CD4-positive, alpha-beta T cell (primary cell): ENCODE measurements around the gene TOB2. TPM values are rescaled to one million over a fixed set of nuclear protein-coding genes. Genes with fewer than 3 reads are reported as not detected.

ENCODE experiments used
- ATAC-seq: fragments of 200-7000 bp; cut with Tn5 transposase; one replicate; pipeline ENCODE4 v1.10.0; 2022; ENCODE audit warnings: mild to moderate bottlenecking; ENCODE audit not compliant: poor library complexity
- CTCF ChIA-PET: fragments of 350-600 bp; sonication (Branson Sonifier 250); formaldehyde crosslinking; loops from one replicate; lab custom pipeline; 2021; ENCODE audit warnings: antibody characterized with exemption, inconsistent platforms; lab: Charles Lee
- POLR2A ChIA-PET: fragments of 350-600 bp; sonication (Branson Sonifier 250); formaldehyde crosslinking; loops from one replicate; lab custom pipeline; 2021; ENCODE audit warnings: antibody characterized with exemption, inconsistent platforms; lab: Charles Lee
- DNase-seq, 14 experiments: peaks; one replicate each; pipeline ENCODE4 v3.0.0-alpha.2; 2013 to 2020; ENCODE audit warnings: mixed read lengths in 2 of 14
- H3K27ac ChIP-seq, 2 donors: one replicate each; pipeline versions ENCODE4 v1.5.1 to v1.7.0; 2013; ENCODE audit warnings: low read length in 2 of 2, low read depth in 1 of 2, mild to moderate bottlenecking in 1 of 2
- H3K27me3 ChIP-seq, 2 experiments: 1 replicate in 1 of 2; 2 replicates in 1 of 2; pipeline versions ENCODE4 v1.6.1 to v1.7.0; 2013; ENCODE audit warnings: low read length in 2 of 2, control low read depth in 1 of 2, mild to moderate bottlenecking in 1 of 2, moderate library complexity in 1 of 2; ENCODE audit not compliant: insufficient read depth in 2 of 2, control insufficient read depth in 1 of 2
- H3K36me3 ChIP-seq: one replicate; pipeline ENCODE4 v1.6.1; 2013; ENCODE audit warnings: low read length, control low read depth; ENCODE audit not compliant: insufficient read depth
- H3K4me1 ChIP-seq: one replicate; pipeline ENCODE4 v1.6.1; 2013; ENCODE audit warnings: low read length, control low read depth; ENCODE audit not compliant: insufficient read depth
- H3K4me3 ChIP-seq: one replicate; pipeline ENCODE4 v1.5.1; 2013; ENCODE audit warnings: mild to moderate bottlenecking, low read length, moderate library complexity
- H3K9me3 ChIP-seq, 2 experiments: 1 replicate in 1 of 2; 2 replicates in 1 of 2; pipeline versions ENCODE4 v1.6.1 to v1.7.0; 2013; ENCODE audit warnings: low read length in 2 of 2, mild to moderate bottlenecking in 2 of 2, control low read depth in 1 of 2, moderate library complexity in 1 of 2; ENCODE audit not compliant: control insufficient read depth in 1 of 2, insufficient read depth in 1 of 2
- H3K27ac Mint-ChIP-seq: one replicate; pipeline ENCODE4 v1.8.0; 2020; ENCODE audit warnings: mixed read lengths
- H3K27me3 Mint-ChIP-seq: one replicate; pipeline ENCODE4 v1.8.0; 2021; ENCODE audit warnings: mixed read lengths
- H3K36me3 Mint-ChIP-seq: one replicate; pipeline ENCODE4 v1.8.0; 2021; ENCODE audit warnings: low read depth, mixed read lengths
- H3K4me1 Mint-ChIP-seq: one replicate; pipeline ENCODE4 v1.8.0; 2021; ENCODE audit warnings: low read depth, mixed read lengths
- H3K4me3 Mint-ChIP-seq: one replicate; pipeline ENCODE4 v1.8.0; 2020; ENCODE audit warnings: mild to moderate bottlenecking, mixed read lengths
- H3K9me3 Mint-ChIP-seq: one replicate; pipeline ENCODE4 v1.8.0; 2020; ENCODE audit warnings: mixed read lengths
- CTCF ChIP-seq: fragments of 200-600 bp; IDR thresholded peaks from one replicate; pipeline ENCODE4 v1.8.0; 2022; ENCODE audit warnings: antibody characterized with exemption, mild to moderate bottlenecking
- intact Hi-C, 2 experiments: fragments of 100-400 bp; cut with DNase I in 1 of 2; cut with micrococcal nuclease in 1 of 2; formaldehyde crosslinking; loops; one replicate each; pipeline versions ENCODE4 v1.15.1 to v1.9.0; 2023 to 2025; cut with DNase I, micrococcal nuclease
- total RNA-seq, 174 experiments: library from RNA in 2 of 174; stranded (reverse) in 2 of 174; gene quantifications; one replicate each; pipeline ENCODE4 v1.2.3 and lab custom pipeline; 2021 to 2026

The TOB2 gene
- total RNA-seq, 2 experiments from 2014 or later: 21.0 to 26.7 TPM

DNA sequence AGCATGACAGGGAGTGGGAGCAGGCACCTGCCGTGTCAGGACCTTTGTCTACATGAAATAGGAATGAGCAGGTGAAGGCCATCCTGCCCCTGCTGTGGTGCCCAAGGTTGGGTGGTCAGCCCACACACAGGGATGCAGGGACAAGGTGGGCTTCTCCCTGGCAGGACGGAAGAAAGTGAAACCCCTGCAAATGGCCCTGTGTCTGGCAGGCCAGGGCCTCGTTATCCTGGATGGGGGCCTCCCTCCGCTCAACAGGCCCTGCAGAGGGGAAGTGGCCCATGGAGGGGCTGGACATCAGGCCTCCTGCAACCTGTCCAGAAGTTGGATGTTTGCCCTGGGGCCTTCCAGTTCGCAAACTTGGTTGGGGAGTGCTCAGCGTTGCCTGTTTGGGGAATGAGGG lies 14.9 kb downstream of the TOB2 start:
- H3K27me3 Mint-ChIP-seq: no peaks in the 10 kb centered on the region
- H3K36me3 Mint-ChIP-seq: peaks cover 45% of the 10 kb centered on the region
- Histone ChIP-seq H3K9me3 (no peaks in the 10 kb centered on the region), H3K27ac (no peak overlapping the region), H3K36me3 (peaks cover 51% of the 10 kb centered on the region), H3K27me3 (no peaks in the 10 kb centered on the region), H3K4me3 (no peak overlapping the region), H3K4me1 (peaks cover 14% of the 10 kb centered on the region)
- CTCF ChIA-PET: no interaction called here
- H3K27ac Mint-ChIP-seq: peak overlapping the region; percentile 42
- POLR2A ChIA-PET: no interaction called here
- DNase-seq (no peak), ATAC-seq (no peak)
- no peak for TF ChIP-seq CTCF
- H3K9me3 Mint-ChIP-seq: no peaks in the 10 kb centered on the region
- H3K4me1 Mint-ChIP-seq: peaks cover 5% of the 10 kb centered on the region
- no peak overlapping the region for H3K4me3 Mint-ChIP-seq
- intact Hi-C loops: no loop called here

DNA sequence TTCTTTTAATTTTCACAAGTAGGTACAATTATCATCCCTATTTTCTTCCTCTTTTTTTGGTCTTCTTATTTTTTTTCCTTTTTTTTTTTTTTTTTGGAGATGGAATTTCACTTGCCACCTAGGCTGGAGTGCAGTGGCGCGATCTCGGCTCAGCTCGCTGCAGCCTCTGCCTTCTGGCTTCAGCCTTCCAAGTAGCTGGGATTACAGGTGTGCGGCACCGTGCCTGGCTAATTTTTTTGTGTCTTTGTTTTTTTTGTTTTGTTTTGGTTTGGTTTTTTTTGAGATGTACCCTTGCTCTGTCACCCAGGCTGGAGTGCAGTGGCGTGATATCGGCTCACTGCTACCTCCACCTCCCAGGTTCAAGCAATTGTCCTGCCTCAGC lies 16.7 kb downstream of the TOB2 start:
- POLR2A ChIA-PET: no interaction called here
- H3K36me3 Mint-ChIP-seq: peaks cover 41% of the 10 kb centered on the region
- DNase-seq (no peak), ATAC-seq (no peak)
- peaks cover 13% of the 10 kb centered on the region for H3K4me1 ChIP-seq
- H3K27ac Mint-ChIP-seq: no peak overlapping the region
- H3K4me1 Mint-ChIP-seq: peaks cover 15% of the 10 kb centered on the region
- no peak for TF ChIP-seq CTCF
- H3K27me3 ChIP-seq: no peaks in the 10 kb centered on the region
- H3K9me3 Mint-ChIP-seq: no peaks in the 10 kb centered on the region
- intact Hi-C loops: no loop called here
- no peaks in the 10 kb centered on the region for H3K27me3 Mint-ChIP-seq
- H3K4me3 Mint-ChIP-seq: no peak overlapping the region
- H3K4me3 ChIP-seq: no peak overlapping the region
- CTCF ChIA-PET: interaction anchor here (0.6 kb wide), 1 partner anchor 216 kb away, joined by 3 read pairs; no protein-coding TSS in a partner anchor
- H3K9me3 ChIP-seq: no peaks in the 10 kb centered on the region
- no peak overlapping the region for H3K27ac ChIP-seq
- peaks cover 41% of the 10 kb centered on the region for H3K36me3 ChIP-seq

DNA sequence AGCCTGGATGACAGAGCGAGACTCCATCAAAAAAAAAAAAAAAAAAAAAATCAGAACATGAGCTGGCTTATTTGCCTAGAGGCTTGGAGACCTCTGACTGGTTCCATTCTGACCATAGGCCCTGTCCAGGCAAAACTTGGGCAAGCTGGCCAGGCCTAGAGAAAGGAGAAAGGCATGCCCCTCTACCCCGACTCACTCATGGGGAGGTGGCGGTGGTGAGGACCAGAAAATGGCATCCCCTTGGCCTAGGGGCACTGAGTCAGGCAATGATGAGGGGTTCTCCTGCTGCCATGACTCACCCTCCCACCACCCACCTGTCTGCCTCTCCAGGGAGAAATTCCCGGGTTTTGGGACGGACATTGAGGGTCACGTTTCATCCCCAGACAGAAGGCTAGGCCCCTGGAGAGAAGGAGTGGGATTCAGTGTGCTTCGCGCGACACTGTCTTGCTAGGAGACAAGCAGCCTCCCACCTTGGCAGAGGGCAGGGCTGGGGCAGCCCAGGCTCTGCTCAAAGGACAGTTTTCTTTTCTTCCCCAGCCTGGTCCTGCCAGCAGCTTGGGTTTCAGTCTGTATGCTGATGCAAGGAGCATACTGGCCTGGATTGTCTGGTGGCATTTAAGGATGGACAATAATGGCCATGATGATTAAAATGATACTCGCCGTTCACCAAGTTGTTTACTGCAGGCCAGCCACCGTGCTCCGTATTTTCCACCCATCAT lies 17.2 kb downstream of the TOB2 start:
- no peaks in the 10 kb centered on the region for H3K27me3 ChIP-seq
- ChIA-PET POLR2A (no interaction called here), CTCF (no interaction called here)
- intact Hi-C loops: no loop called here
- peaks cover 15% of the 10 kb centered on the region for H3K4me1 Mint-ChIP-seq
- H3K36me3 ChIP-seq: peaks cover 39% of the 10 kb centered on the region
- peaks cover 37% of the 10 kb centered on the region for H3K36me3 Mint-ChIP-seq
- H3K4me3 Mint-ChIP-seq: no peak overlapping the region
- H3K9me3 ChIP-seq: no peaks in the 10 kb centered on the region
- no peak overlapping the region for H3K27ac Mint-ChIP-seq
- no peak for TF ChIP-seq CTCF
- ATAC-seq (no peak), DNase-seq (no peak)
- peaks cover 13% of the 10 kb centered on the region for H3K4me1 ChIP-seq
- no peaks in the 10 kb centered on the region for H3K27me3 Mint-ChIP-seq
- no peak overlapping the region for H3K4me3 ChIP-seq
- H3K27ac ChIP-seq: no peak overlapping the region
- H3K9me3 Mint-ChIP-seq: no peaks in the 10 kb centered on the region
